CD14-positive monocyte (primary cell): ENCODE results near the gene KIF20B. TPM values are rescaled to one million over a fixed set of nuclear protein-coding genes. Genes with fewer than 3 reads are reported as not detected.

ENCODE experiments used
- DNase-seq, 3 donors: peaks; one replicate each; pipeline ENCODE4 v3.0.0-alpha.2; 2011 to 2022
- H2AFZ ChIP-seq: 2 replicates; pipeline ENCODE4 v1.6.0; 2012; ENCODE audit warnings: mild to moderate bottlenecking, low read depth, low read length, inconsistent platforms; ENCODE audit not compliant: insufficient read depth, poor library complexity, severe bottlenecking
- H3K27ac ChIP-seq, 2 donors: 1 replicate in 1 of 2; 2 replicates in 1 of 2; pipeline ENCODE4 v1.5.1; 2012 to 2013; ENCODE audit warnings: low read length in 2 of 2, control low read depth in 1 of 2, inconsistent platforms in 1 of 2, low read depth in 1 of 2, mild to moderate bottlenecking in 1 of 2
- H3K27me3 ChIP-seq, 2 donors: one replicate each; pipeline versions ENCODE4 v1.6.0 to v1.6.1; 2011 to 2013; ENCODE audit warnings: low read length in 2 of 2; ENCODE audit not compliant: control insufficient read depth in 2 of 2, insufficient read depth in 2 of 2
- H3K36me3 ChIP-seq, 2 donors: replicated peaks in 1 of 2; 1 replicate in 1 of 2; 2 replicates in 1 of 2; pipeline versions ENCODE4 v1.5.1 to v1.6.1; 2012 to 2013; ENCODE audit warnings: low read length in 2 of 2, control low read depth in 1 of 2, inconsistent platforms in 1 of 2, mild to moderate bottlenecking in 1 of 2; ENCODE audit not compliant: insufficient read depth in 2 of 2, control insufficient read depth in 1 of 2
- H3K4me1 ChIP-seq, 2 donors: 1 replicate in 1 of 2; 2 replicates in 1 of 2; pipeline versions ENCODE4 v1.5.1 to v1.6.1; 2012 to 2013; ENCODE audit warnings: low read length in 2 of 2, control low read depth in 1 of 2, inconsistent platforms in 1 of 2, mild to moderate bottlenecking in 1 of 2, moderate library complexity in 1 of 2; ENCODE audit not compliant: insufficient read depth in 2 of 2, control insufficient read depth in 1 of 2
- H3K4me2 ChIP-seq: replicated peaks from 2 replicates; pipeline ENCODE3; 2012; ENCODE audit warnings: low read length, moderate library complexity, mild to moderate bottlenecking; ENCODE audit not compliant: poor library complexity, severe bottlenecking; ENCODE audit errors: extremely low read depth
- H3K4me3 ChIP-seq, 3 experiments: fragments of 200-600 bp in 1 of 3; sonication (generic) in 1 of 3; replicated peaks in 1 of 3; 1 replicate in 2 of 3; 2 replicates in 1 of 3; pipeline ENCODE4 v1.5.1; 2011 to 2013; ENCODE audit warnings: low read length in 3 of 3, mild to moderate bottlenecking in 3 of 3, control low read depth in 2 of 3, low read depth in 2 of 3, inconsistent platforms in 1 of 3, moderate library complexity in 1 of 3
- H3K79me2 ChIP-seq: 2 replicates; pipeline ENCODE4 v1.6.0; 2012; ENCODE audit warnings: mild to moderate bottlenecking, control low read depth, inconsistent platforms, low read length, moderate library complexity; ENCODE audit not compliant: insufficient read depth
- H3K9ac ChIP-seq: 2 replicates; pipeline ENCODE4 v1.6.0; 2017; ENCODE audit warnings: low read length, mild to moderate bottlenecking; ENCODE audit not compliant: insufficient read depth, poor library complexity, severe bottlenecking
- H3K9me3 ChIP-seq, 2 donors: replicated peaks in 1 of 2; 1 replicate in 1 of 2; 2 replicates in 1 of 2; pipeline versions ENCODE4 v1.5.1 to v1.6.1; 2012 to 2013; ENCODE audit warnings: low read length in 2 of 2, control low read depth in 1 of 2; ENCODE audit not compliant: control insufficient read depth in 1 of 2, insufficient read depth in 1 of 2
- H4K20me1 ChIP-seq: 2 replicates; pipeline ENCODE4 v1.6.0; 2012; ENCODE audit warnings: mild to moderate bottlenecking, low read length, control low read depth, moderate library complexity; ENCODE audit not compliant: insufficient read depth
- H3K27ac Mint-ChIP-seq, 7 donors: one replicate each; pipeline ENCODE4 v1.8.0; 2020; ENCODE audit warnings: mild to moderate bottlenecking in 7 of 7, mixed read lengths in 7 of 7, moderate library complexity in 6 of 7, inconsistent platforms in 2 of 7
- H3K27me3 Mint-ChIP-seq, 3 donors: one replicate each; pipeline ENCODE4 v1.8.0; 2021 to 2022; ENCODE audit warnings: low read depth in 3 of 3, mild to moderate bottlenecking in 3 of 3, mixed read lengths in 3 of 3, moderate library complexity in 3 of 3, inconsistent platforms in 1 of 3
- H3K36me3 Mint-ChIP-seq, 2 donors: one replicate each; pipeline ENCODE4 v1.8.0; 2020; ENCODE audit warnings: mixed read lengths in 2 of 2, inconsistent platforms in 1 of 2, mild to moderate bottlenecking in 1 of 2
- H3K4me1 Mint-ChIP-seq: one replicate; pipeline ENCODE4 v1.8.0; 2020; ENCODE audit warnings: mild to moderate bottlenecking, mixed read lengths
- H3K4me3 Mint-ChIP-seq, 2 donors: one replicate each; pipeline ENCODE4 v1.8.0; 2020; ENCODE audit warnings: mild to moderate bottlenecking in 2 of 2, mixed read lengths in 2 of 2, moderate library complexity in 1 of 2
- H3K9me3 Mint-ChIP-seq, 7 donors: one replicate each; pipeline ENCODE4 v1.8.0; 2020 to 2022; ENCODE audit warnings: mixed read lengths in 7 of 7, mild to moderate bottlenecking in 6 of 7, moderate library complexity in 6 of 7, inconsistent platforms in 2 of 7
- CTCF ChIP-seq: fragments of 200-600 bp; IDR thresholded peaks from one replicate; pipeline ENCODE4 v1.8.0; 2022; ENCODE audit warnings: antibody characterized with exemption, mild to moderate bottlenecking
- WGBS: methylation state at CpG from one replicate; pipeline ENCODE4 v1.1.5; 2013; ENCODE audit warnings: missing lambda C conversion rate; ENCODE audit not compliant: insufficient coverage; 5-methylcytosine and 5-hydroxymethylcytosine counted together
- intact Hi-C, 2 donors: fragments of 100-400 bp; cut with micrococcal nuclease; formaldehyde crosslinking; loops; one replicate each; pipeline versions ENCODE4 v1.15.0 to v1.15.1; 2023
- polyA plus RNA-seq, 3 donors: library from polyadenylated mRNA; depleted of rRNA in 1 of 3; unstranded in 2 of 3; stranded (reverse) in 1 of 3; fragments of 300-500 nt in 2 of 3; fragments of >200 nt in 1 of 3; fragmentation: Illumina TruSeq in 2 of 3; gene quantifications; 1 replicate in 2 of 3; 2 replicates in 1 of 3; pipeline ENCODE4 v1.2.3, GENCODE V29; 2012 to 2021

KIF20B gene
- polyA plus RNA-seq, 3 donors: 0.44 to 3.9 (median 1.5) TPM

GRCh38 chr10:89664203-89664602 is 37.2 kb upstream of the KIF20B start:
- Mint-ChIP-seq H3K9me3 (peaks cover 0 to 4% (median 0%) of the 10 kb centered on the region in 7 donors), H3K36me3 (no peaks in the 10 kb centered on the region), H3K27me3 (peaks cover 0 to 4% (median 0%) of the 10 kb centered on the region in 3 donors), H3K4me3 (no peak overlapping the region), H3K4me1 (peaks cover 7% of the 10 kb centered on the region), H3K27ac (no peak overlapping the region)
- H3K4me1 ChIP-seq: no peaks in the 10 kb centered on the region
- H3K9me3 ChIP-seq: no peaks in the 10 kb centered on the region
- no peak overlapping the region for H3K4me3 ChIP-seq
- H3K27me3 ChIP-seq: no peaks in the 10 kb centered on the region
- no peak overlapping the region for H3K9ac ChIP-seq
- H3K4me2 ChIP-seq: no peak overlapping the region
- H4K20me1 ChIP-seq: no peaks in the 10 kb centered on the region
- H3K79me2 ChIP-seq: no peaks in the 10 kb centered on the region
- no peak for TF ChIP-seq CTCF
- H3K27ac ChIP-seq: no peak overlapping the region
- intact Hi-C loops: no loop called here
- WGBS: no CpG with 5 or more reads among the region's 3 CpGs
- no peaks in the 10 kb centered on the region for H3K36me3 ChIP-seq
- no peak for DNase-seq
- no peak overlapping the region for H2AFZ ChIP-seq

GRCh38 chr10:89665302-89665701 is 36.1 kb upstream of the KIF20B start:
- H3K36me3 Mint-ChIP-seq: no peaks in the 10 kb centered on the region
- Histone ChIP-seq H4K20me1 (no peaks in the 10 kb centered on the region), H3K9ac (no peak overlapping the region), H3K27me3 (no peaks in the 10 kb centered on the region), H3K4me1 (no peaks in the 10 kb centered on the region), H3K4me3 (no peak overlapping the region), H3K4me2 (no peak overlapping the region), H3K36me3 (no peaks in the 10 kb centered on the region), H2AFZ (no peak overlapping the region), H3K79me2 (no peaks in the 10 kb centered on the region), H3K9me3 (no peaks in the 10 kb centered on the region), H3K27ac (no peak overlapping the region)
- WGBS: no CpG with 5 or more reads among the region's 2 CpGs
- TF ChIP-seq CTCF: no peak
- H3K27me3 Mint-ChIP-seq: peaks cover 0 to 4% (median 1%) of the 10 kb centered on the region in 3 donors
- no peak for DNase-seq
- intact Hi-C loops: no loop called here
- H3K4me3 Mint-ChIP-seq: no peak overlapping the region
- H3K27ac Mint-ChIP-seq: no peak overlapping the region
- H3K4me1 Mint-ChIP-seq: peaks cover 7% of the 10 kb centered on the region
- H3K9me3 Mint-ChIP-seq: peaks cover 0 to 4% (median 0%) of the 10 kb centered on the region in 7 donors
